A673 (cell line): ENCODE results near the gene SPTLC2. TPM values are rescaled to one million over a fixed set of nuclear protein-coding genes. Genes with fewer than 3 reads are reported as not detected.

Source experiments
- BruUV-seq: library from RNA; stranded (reverse); fragments of 400-500 nt; replicated peaks from 2 replicates; lab custom pipeline; 2021; lab: Mats Ljungman, UMichigan
- CTCF ChIA-PET: fragments of 300-600 bp; sonication (Branson Sonifier 250); formaldehyde crosslinking; loops from one replicate; lab custom pipeline; 2022; ENCODE audit warnings: antibody characterized with exemption; lab: Charles Lee
- POLR2A ChIA-PET: fragments of 300-600 bp; sonication (Branson Sonifier 250); formaldehyde crosslinking; loops from one replicate; lab custom pipeline; 2022; ENCODE audit warnings: antibody characterized with exemption; ENCODE audit not compliant: low non-redundant PET; lab: Charles Lee
- DNase-seq: peaks from one replicate; pipeline ENCODE4 v3.0.0-alpha.2; 2015; ENCODE audit warnings: low spot score
- H3K27ac ChIP-seq: fragments of 200-600 bp; sonication (generic); 2 replicates; pipeline ENCODE4 v1.5.1; 2016; ENCODE audit warnings: mixed run types, low read depth, mild to moderate bottlenecking, mixed read lengths, antibody characterized with exemption, low read length; ENCODE audit not compliant: poor library complexity, severe bottlenecking
- H3K27me3 ChIP-seq: fragments of 200-600 bp; sonication (generic); replicated peaks from 2 replicates; pipeline ENCODE4 v1.6.1; 2017; ENCODE audit warnings: mixed run types, low read depth, mild to moderate bottlenecking, mixed read lengths, antibody characterized with exemption, low read length; ENCODE audit not compliant: insufficient read depth, poor library complexity
- H3K36me3 ChIP-seq: fragments of 200-600 bp; sonication (generic); 2 replicates; pipeline ENCODE4 v1.6.1; 2016; ENCODE audit warnings: mixed run types, mild to moderate bottlenecking, mixed read lengths, antibody characterized with exemption, low read length; ENCODE audit not compliant: insufficient read depth, poor library complexity, severe bottlenecking
- H3K4me1 ChIP-seq: fragments of 200-600 bp; sonication (generic); 2 replicates; pipeline ENCODE4 v1.6.1; 2017; ENCODE audit warnings: mixed run types, mild to moderate bottlenecking, mixed read lengths, antibody characterized with exemption, low read length; ENCODE audit not compliant: insufficient read depth, poor library complexity, severe bottlenecking
- H3K4me3 ChIP-seq: fragments of 200-600 bp; sonication (generic); 2 replicates; pipeline ENCODE4 v1.5.1; 2016; ENCODE audit warnings: low read depth, mixed run types, mild to moderate bottlenecking, mixed read lengths, low read length; ENCODE audit not compliant: poor library complexity, severe bottlenecking
- H3K9me3 ChIP-seq: fragments of 200-600 bp; sonication (generic); 2 replicates; pipeline ENCODE4 v1.6.1; 2016; ENCODE audit warnings: mixed run types, low read depth, mild to moderate bottlenecking, mixed read lengths, antibody characterized with exemption, low read length; ENCODE audit not compliant: poor library complexity, severe bottlenecking
- CTCF ChIP-seq: fragments of 300-800, 200-600 bp; sonication (generic); conservative IDR thresholded peaks from 2 replicates; pipeline ENCODE4 v1.5.1; 2017; ENCODE audit warnings: low read depth, mild to moderate bottlenecking, antibody characterized with exemption, low read length, moderate library complexity, mixed read lengths
- EZH2 ChIP-seq: fragments of 200-600 bp; sonication (generic); IDR thresholded peaks from 2 replicates; pipeline ENCODE4 v1.6.1; 2017; ENCODE audit warnings: borderline replicate concordance, low read depth, mild to moderate bottlenecking, mixed read lengths, antibody characterized with exemption, low read length; ENCODE audit not compliant: poor library complexity, severe bottlenecking
- intact Hi-C: fragments of 100-400 bp; cut with micrococcal nuclease; formaldehyde crosslinking; loops from one replicate; pipeline ENCODE4 v1.10.0; 2022; ENCODE audit not compliant: unreplicated experiment
- total RNA-seq: library from RNA; stranded (reverse); gene quantifications from 2 replicates; pipeline ENCODE4 v1.2.3, GENCODE V29; 2021

The SPTLC2 gene
- total RNA-seq, 1 experiment from 2014 or later, result 17.3 TPM

GRCh38 chr14:77598366-77599070, 17.9 kb downstream of the SPTLC2 start:
- POLR2A ChIA-PET, result no interaction called here
- Histone ChIP-seq H3K36me3 (peaks cover 7% of the 10 kb centered on the region), H3K4me1 (peaks cover 22% of the 10 kb centered on the region), H3K27me3 (no peaks in the 10 kb centered on the region), H3K4me3 (no peak overlapping the region), H3K27ac (no peak overlapping the region), H3K9me3 (no peaks in the 10 kb centered on the region)
- intact Hi-C loops, result no loop called here
- CTCF ChIA-PET, result no interaction called here
- no TSS peak for BruUV-seq
- no peak for DNase-seq
- TF ChIP-seq EZH2, result no peak
- no peak for TF ChIP-seq CTCF

GRCh38 chr14:77593501-77593961, 22.9 kb downstream of the SPTLC2 start:
- no TSS peak for BruUV-seq
- POLR2A ChIA-PET, result interaction anchor here (0.6 kb wide), 1 partner anchor 128 kb away, joined by 3 read pairs; no protein-coding TSS in a partner anchor
- Histone ChIP-seq H3K27ac (peak overlapping the region; percentile 69), H3K4me3 (no peak overlapping the region), H3K36me3 (peaks cover 7% of the 10 kb centered on the region), H3K4me1 (peaks cover 27% of the 10 kb centered on the region), H3K27me3 (no peaks in the 10 kb centered on the region), H3K9me3 (no peaks in the 10 kb centered on the region)
- no peak for TF ChIP-seq CTCF
- no peak for TF ChIP-seq EZH2
- peak; percentile 59 for DNase-seq
- CTCF ChIA-PET, result no interaction called here
- intact Hi-C loops, result no loop called here

- ChIA-PET CTCF (no interaction called here), POLR2A (no interaction called here)
- BruUV-seq, result no TSS peak
These were observed 25.5 kb downstream of the SPTLC2 start for GRCh38 chr14:77590845-77591485.

More at GRCh38 chr14:77590845-77591485, 25.5 kb downstream of the SPTLC2 start:
- no peak overlapping the region for H3K4me3 ChIP-seq
- no peaks in the 10 kb centered on the region for H3K27me3 ChIP-seq
- no peak overlapping the region for H3K27ac ChIP-seq
- TF ChIP-seq EZH2 (no peak), CTCF (no peak)
- no peaks in the 10 kb centered on the region for H3K36me3 ChIP-seq
- H3K9me3 ChIP-seq, result no peaks in the 10 kb centered on the region
- DNase-seq, result no peak
- H3K4me1 ChIP-seq, result peaks cover 30% of the 10 kb centered on the region
- intact Hi-C loops, result no loop called here
